GM12872 (cell line): ENCODE measurements around the gene ADAMTSL2.

Experiments used
- TF ChIP-seq, protein P1 (sequence below): IDR thresholded peaks from 3 replicates; pipeline ENCODE4 v1.5.1; 2011; ENCODE audit warnings: low read depth, mild to moderate bottlenecking, low read length, moderate library complexity; ENCODE audit not compliant: insufficient read depth

Gene ADAMTSL2

DNA sequence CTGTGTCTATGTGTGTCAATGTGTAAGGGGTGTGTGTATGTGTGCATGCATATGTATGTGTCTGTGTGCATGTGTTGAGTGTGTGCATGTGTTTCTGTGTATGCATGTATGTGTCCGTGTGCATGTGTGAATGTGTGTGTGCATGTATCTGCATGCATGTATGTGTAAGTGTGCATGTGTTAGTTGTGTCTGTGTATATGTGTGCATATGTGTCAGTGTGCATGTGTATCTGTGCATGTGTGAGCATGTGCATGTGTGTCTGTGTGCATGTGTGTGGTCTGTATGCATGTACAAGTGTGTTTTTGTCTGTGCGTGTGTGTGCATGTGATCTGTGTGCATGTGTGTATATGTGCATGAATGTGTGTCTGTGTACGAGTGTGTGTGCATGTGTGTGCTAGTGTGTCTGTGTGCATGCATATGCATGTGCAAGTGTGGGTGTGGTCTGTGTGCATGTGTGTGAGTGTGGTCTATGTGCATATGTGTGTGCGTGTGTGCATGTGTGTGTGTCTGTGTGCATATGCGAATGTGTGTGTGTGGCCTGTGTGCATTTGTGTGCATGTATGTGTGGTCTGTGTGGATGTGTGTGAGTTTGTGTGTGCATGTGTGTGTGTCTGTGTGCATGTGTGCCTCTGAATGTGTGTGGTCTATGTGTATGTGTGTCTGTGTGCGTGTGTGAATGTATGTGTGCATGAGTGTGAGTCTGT, 65.1 kb downstream of the ADAMTSL2 start:
- TF ChIP-seq, protein P1, sequence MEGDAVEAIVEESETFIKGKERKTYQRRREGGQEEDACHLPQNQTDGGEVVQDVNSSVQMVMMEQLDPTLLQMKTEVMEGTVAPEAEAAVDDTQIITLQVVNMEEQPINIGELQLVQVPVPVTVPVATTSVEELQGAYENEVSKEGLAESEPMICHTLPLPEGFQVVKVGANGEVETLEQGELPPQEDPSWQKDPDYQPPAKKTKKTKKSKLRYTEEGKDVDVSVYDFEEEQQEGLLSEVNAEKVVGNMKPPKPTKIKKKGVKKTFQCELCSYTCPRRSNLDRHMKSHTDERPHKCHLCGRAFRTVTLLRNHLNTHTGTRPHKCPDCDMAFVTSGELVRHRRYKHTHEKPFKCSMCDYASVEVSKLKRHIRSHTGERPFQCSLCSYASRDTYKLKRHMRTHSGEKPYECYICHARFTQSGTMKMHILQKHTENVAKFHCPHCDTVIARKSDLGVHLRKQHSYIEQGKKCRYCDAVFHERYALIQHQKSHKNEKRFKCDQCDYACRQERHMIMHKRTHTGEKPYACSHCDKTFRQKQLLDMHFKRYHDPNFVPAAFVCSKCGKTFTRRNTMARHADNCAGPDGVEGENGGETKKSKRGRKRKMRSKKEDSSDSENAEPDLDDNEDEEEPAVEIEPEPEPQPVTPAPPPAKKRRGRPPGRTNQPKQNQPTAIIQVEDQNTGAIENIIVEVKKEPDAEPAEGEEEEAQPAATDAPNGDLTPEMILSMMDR: no peak

DNA sequence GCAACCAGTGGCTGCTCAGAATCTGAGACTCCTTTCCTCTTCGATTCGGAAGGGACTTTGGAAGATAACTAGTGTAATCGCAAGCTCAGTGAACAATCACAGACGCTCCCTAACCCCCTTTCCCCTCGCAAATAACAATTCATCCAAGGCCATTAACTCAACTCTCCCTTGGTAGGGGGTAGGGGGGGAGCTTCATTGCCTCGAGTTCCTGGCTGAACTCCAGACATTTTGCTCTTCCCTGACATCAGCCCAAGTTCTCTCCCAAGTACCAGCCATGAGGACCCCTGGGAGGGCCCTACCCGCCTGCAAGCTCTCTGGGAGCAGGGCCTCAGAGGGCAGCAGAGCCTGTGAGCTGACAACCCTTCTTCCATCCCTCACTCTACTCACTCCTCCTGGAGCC, 66.2 kb downstream of the ADAMTSL2 start:
- TF ChIP-seq, protein P1: no peak

DNA sequence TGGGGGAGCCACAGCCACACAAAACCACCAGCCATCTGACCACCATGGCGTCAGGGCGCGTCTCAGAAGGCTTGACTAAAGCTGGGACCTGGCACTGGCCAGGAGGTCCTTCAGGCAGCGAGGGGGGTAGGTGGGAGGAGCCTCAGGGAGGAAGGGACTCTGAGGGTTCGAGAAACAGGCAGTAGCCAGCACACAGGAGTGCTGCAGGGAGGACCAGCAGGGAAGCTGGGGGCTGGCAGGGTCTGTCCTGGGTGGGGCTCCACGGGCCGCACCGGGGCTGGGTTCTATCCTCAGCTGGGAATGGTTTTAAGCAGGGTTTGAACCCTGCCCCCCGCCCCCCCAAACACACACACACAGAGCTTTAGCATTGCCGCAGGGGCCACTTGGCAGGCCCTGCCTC, 67.2 kb downstream of the ADAMTSL2 start:
- TF ChIP-seq, protein P1: no peak

DNA sequence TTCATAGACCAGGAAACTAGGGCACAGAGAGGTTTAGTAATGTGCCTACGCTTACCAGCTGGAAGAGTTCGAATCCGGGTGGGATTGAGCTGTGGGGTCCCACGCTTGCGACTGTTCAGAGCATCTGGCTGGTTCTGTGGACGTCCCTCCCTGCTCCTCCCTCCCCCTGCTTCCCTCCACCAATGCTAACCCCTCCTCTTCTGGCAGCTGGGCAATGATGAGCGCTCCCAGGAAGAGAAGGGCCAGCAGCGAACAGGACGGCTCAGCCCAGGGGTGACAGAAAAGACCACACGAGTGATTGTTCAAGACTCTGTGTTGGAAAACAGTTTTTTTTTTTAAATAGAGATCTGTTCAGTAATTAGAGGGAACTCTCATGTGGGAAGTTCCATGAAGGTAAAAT, 67.8 kb downstream of the ADAMTSL2 start:
- TF ChIP-seq, protein P1: no peak

DNA sequence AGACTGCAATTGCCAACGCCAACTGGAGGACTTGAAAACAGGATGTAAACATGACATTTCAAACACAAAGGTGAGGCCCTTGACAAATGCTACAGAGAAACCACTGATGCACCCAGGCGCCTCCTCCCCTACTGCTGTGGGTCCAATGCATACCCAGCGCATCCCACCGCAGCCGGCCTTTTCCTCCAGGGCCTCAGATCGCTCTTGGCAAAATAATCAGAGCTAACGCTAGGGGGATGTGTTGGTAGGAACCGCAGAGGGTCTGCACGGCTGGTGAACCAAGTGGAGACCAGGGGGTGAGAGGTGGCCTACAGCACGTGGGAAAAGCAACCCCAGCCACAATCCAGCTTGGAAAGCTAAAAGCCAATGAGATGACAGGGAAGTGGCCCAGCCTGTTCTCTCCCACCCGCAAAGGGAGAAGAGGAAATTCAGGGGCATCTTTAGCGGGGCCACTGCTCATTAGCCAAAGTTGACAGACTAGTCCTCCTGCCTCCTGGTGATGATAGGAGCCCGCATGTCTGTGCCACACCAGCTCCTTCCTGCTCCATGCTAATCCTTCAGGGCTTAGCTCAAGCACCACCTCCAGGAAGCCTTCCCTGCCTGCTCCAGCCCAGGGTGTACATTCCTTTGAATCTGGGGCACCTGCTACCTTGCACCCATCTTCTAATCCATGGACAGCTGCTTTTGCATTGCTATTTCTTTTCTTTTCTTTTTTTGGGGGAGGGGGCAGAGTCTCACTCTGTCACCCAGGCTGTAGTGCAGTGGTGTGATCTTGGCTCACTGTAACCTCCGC, 68.8 kb downstream of the ADAMTSL2 start:
- TF ChIP-seq, protein P1: no peak

DNA sequence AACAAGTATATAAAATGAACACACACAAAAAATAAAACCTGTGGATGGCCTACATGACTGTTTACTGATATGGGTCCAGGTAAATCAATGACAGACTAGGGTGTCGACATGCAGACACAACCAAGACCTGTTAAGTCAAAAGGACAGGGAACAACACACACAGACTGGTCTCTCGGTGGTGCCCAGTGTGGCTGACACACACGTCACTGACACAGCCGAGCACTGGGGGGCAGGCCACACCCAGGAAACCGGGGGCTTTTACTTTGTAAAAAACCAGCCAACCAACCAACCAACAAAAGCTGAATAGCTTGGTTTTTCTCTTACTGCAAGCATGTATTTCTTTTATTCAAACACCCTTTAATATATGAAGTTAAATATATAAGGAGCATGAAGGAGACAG, 69.7 kb downstream of the ADAMTSL2 start:
- TF ChIP-seq, protein P1: no peak

DNA sequence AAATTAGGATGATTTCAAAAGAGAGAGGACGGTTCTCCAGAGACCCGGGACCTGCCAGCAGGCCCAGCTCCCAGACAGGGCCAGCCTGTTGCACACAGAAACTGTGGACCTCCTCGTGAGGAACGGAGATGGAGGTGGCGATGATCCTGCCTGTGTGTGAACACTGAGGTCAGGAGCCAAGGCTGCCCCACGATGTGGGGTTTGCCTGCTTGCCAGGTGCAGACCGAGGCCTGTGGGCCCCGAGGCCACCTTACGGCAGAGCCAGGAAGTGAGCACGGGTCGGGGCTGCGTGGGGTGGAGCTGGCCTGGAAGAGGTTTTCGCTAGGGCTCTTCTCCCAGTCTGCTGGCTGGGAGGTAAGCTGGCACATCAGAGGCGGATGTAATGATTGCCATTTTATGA, 70.4 kb downstream of the ADAMTSL2 start:
- TF ChIP-seq, protein P1: no peak
